Anterior cingulate cortex (tissue), 58 donors: ENCODE data around the gene KIAA1549.
A peak's percentile ranks its signal among the peaks of the same experiment; 100 is the strongest.

Experiments used
- DNase-seq, 58 donors: peaks; one replicate each; lab custom pipeline; 2025; lab: John Stamatoyannopoulos, UW

Gene KIAA1549

DNA sequence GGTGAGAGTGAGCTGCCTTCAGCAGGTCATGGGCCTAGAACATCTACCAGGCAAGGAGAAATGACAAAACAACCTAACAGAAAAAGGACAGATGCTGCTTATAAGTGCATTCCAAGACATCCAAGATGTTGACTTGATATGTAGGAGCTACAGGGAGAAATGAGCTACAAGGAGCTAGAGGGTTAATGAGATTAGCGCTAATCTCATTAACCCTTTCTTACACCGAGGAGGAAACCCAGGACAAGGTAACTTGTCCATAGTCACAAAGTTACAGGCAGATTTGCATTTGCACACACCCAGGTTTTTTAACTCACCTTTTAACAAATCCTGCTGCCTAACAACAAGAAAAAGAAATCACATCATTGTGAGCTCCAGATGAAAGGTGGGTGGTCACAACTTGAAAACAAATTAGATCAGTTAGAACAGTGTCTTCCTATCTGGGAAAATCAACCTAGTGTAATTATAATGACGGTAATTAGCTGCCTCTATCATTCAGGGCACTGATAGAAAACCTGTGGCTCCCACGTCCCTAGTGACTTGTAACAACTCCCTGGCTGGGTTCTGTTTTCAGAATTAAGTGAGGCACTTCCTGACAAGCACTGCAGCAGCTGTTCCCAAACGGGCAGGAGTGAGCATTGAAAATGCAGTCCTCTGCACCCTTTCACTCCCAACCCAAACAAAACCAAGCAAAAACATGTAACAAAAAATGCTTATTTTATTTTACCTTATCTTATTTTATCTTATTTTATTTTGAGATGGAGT is 5.7 kb downstream of the KIAA1549 start:
- DNase-seq: peak in 2 of 58 donors; percentile 3 to 19

DNA sequence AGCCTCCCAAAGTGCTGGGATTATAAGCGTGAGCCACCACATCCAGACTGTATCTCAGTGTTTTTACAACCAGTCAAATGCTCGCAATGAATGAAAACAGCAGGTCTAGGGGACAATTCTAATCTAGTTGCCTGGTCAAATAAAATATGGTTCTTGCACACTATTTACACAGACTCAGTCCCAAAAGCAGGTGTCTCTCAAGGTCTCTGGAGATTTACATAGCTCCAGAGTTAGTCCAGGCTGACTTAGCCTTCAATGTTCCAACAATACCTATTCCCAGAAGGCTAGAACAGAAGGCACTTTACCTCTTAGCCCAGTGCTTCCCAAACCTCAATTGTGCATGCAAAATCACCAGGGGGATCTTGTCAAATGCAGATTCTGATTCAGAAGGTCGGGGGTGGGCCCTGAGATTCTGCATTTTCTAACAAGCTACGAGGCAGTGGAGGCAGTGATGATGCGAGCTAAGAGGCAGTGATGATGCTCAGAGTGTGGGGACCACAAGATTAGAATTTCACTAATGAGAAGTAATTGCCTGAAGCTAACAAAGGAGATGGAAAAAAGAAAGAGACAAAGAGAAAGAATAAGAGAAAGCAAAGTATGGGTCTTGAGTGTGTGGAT is 6.4 kb downstream of the KIAA1549 start:
- no peak for DNase-seq

DNA sequence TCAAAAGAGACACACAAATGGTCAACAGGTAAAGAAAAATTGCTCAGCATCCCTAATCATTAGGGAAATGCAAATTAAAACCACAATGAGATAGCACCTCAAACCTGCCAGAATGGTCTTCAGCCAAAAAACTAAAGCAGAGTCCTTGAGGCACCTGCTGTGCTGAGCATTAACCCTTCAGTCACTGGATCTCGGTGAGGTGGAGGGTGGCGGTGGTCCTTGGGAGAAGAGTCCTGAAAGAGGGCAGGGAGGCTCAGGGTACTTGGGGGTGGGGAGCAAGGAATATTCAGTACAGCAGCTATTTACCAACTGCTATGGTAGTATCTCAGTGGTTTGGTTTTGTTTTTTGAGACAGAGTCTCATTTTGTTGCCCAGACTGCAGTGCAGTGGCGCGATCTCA is 7.1 kb downstream of the KIAA1549 start:
- DNase-seq: no peak

DNA sequence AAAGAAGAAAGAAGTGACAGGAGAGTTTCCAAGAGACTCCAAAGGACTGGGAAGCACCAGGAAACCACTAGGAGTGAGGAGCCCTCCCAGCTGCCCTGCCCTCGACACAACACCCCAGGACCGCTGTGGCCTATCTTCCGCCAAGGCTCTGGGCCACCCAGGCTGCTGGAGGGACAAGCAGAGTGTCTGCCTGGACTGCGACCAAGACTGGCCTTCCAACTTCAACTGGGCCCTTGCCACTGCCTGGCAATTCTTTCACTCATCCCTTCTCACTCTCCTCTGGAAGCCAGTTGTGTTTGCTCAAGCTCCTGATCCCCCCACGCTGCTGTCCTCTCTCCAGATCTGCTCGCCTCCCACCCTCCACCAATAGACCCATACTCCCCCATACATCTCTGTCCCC is 10.2 kb downstream of the KIAA1549 start:
- DNase-seq: peak in 9 of 58 donors; percentile 4 to 48 (median 28)

DNA sequence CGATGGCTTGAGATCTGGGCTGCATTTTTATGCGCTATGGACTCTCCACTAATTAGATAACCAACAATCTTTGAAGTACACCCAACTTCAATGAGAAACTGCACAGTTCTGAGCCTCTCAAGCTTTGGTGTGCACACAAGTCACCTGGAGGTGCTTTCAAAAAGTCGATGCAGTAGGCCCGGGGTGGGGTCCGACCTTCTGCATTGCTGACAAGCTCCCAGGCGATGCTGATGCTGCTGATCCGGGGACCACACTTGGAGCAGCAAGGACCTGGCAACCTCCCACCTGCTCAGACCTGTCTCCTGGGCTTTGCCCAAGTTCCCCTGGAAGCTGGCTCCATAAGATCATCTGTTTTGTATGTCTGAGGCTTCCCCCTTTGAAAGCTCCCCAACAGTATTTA is 10.7 kb downstream of the KIAA1549 start:
- no peak for DNase-seq

DNA sequence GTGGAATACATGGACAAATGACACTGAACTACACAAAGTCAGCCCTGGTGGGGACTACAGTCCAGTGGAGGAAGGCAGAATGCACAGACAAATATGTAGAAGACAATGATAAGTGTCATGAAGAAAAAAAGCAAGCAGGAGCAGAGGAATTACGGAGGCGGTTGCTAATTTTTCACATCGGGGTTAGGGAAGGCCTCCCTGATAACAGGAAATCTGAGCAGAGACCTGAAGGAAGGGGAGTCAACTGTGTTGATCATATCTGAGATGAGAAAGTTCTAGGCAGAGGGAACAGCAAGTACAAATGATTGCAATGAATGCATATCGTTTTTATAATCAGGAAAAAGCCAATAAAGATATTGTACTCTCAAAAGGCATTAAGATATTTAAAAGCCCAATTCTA is 14.0 kb downstream of the KIAA1549 start:
- no peak for DNase-seq

DNA sequence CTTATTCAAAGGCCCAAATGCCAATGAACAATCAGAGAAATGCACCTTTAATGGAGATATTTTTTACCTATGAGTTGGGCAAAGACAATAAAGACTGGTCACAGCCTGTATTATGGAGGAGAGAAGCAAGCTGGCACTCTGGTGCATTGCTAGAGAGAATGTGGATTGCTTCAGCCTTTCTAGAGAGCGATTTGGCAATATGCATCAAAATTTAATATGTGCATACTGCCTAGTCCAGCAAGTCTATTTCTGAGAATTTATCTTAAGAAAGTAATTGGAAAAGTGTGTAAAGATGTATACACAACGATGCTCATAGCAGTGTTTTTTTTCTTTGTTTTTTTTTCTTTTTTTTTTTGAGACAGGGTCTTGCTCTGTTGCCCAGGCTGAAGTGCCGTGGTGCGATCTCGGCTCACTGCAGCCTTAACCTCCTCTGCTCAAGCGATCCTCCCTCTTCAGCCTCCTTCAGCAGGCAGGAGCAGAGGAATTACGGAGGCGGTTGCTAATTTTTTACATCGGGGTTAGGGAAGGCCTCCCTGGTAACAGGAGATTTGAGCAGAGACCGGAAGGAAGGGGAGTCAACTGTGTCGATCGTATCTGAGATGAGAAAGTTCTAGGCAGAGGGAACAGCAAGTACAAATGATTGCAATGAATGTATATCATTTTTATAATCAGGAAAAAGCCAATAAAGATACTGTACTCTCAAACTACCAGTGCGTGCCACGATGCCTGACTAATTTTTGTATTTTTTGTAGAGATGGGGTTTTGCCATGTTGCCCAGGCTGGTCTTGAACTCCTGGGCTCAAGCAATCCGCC is 16.4 kb downstream of the KIAA1549 start:
- no peak for DNase-seq

DNA sequence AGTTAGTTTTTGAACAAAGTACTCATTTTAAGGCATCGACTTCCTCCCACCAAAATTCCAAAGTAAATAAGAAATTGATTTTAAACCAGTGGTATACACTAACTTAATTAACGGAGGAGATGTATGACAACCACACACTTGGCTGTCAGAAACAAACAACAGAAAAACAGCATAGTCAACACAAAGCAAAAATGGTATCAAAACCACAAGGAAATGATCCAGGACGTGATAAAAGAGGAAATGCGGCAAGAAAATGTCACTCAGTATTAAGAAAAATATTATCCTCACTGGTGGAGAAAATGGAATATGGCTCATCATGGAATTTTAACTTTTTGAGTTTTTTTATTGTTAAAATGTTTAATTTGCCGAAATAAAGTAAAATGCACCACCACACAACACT is 17.5 kb downstream of the KIAA1549 start:
- no peak for DNase-seq

DNA sequence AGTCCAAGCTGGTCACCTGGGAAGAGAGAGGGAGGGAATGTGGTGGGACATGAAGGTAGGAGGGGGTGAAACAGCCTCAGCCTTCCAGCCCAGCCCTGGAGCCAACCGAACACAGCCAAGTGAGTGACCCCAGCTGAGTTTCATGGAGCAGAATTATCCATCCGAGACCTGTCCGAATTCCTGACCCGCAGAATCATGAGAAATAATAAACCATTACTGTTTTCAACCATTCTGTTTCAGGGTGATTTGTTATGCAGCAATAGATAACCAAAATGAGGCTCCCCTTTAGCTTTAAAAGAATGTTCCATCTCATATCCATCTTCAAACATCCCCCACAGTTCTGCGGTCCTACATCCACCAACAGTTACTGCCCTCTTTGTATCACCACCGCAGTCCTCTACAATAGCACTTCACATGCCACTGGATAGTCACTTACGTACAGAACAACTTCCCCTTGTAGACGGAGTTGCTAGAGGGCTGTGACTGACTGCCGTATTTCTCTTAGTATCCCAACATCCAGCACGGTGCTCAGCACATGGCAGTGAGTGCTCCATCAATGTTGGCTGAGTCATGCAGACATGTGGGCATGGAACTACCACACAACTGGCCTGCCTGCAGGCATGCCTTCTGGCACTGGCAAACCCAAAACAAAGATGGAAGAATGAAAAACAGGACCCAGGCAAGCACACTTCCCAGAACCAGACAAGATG is 18.5 kb downstream of the KIAA1549 start:
- DNase-seq: no peak

DNA sequence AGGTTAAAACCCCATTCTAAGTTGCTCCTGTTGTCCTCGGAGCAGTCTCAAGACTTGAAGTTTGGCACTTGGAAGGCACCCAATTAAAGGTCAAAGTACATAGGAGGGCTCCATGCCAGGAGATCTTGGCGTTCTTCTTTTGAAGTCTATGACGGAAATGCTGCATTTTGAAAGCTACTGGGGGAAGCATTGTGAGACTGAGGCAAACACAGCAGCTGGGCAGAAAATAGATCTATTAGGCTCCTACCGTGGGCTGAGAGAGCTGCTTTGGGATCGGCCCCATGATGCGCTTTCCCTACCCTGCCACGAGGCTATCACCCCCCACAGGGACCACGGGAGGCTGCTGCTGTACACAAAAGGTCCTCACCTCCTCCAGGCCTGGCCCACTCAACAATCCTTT is 20.0 kb downstream of the KIAA1549 start:
- peak in 3 of 58 donors; percentile 9 to 21 (median 14) for DNase-seq

DNA sequence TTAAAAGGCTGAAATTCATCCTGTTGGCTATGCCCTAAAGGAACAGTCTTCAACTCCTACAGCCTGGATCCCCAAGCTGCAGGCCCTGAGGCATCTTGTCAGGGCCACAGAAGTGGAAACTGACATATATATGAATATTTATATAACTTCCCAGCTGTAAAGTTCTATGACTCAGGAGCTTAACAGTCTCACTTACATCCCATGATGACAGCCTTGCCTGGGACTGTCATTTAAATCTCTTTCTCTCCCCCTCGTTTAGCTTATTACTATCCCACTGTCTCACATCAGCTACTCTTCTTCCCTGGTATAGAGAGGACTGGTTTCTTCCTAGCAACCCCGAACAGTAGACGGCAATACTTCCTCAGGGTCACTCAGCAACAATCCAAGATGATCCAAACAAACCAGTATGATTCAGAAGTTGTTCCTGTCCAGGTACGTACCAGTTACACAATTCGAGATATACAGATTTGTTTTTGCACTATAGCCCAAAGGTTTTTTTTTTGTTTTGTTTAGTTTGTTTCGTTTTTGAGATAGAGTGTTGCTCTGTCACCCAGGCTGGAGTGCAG is 22.7 kb downstream of the KIAA1549 start:
- DNase-seq: peak in 2 of 58 donors; percentile 14 to 33

DNA sequence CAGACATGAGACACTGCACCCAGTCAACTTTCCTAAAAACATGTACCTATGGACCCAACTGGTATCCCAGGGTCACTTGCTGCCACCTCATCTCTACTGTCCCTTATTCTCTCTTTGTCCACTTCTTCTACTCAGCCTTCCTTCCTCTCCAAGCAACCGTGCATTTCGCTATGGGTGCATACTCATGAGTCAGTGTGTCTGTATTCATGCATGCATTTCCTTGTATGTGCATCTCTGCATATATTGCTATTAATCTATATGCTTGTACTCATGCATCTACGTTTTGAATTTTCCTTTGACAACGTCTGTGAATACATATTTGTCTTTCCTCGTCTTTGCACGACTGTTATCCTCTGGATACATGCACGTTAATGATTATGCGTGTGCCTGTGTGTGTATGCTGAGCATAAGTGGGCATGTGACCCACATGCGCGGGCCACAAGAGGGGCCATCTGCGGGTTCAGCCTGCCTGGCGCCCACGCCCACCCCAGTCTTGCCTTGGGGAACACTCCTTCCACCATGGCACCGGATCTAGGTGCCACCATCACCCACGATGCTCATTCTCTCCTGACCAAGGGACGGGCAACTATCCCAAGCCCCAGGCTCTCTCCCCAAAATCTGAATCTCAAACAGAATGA is 23.3 kb downstream of the KIAA1549 start:
- no peak for DNase-seq

DNA sequence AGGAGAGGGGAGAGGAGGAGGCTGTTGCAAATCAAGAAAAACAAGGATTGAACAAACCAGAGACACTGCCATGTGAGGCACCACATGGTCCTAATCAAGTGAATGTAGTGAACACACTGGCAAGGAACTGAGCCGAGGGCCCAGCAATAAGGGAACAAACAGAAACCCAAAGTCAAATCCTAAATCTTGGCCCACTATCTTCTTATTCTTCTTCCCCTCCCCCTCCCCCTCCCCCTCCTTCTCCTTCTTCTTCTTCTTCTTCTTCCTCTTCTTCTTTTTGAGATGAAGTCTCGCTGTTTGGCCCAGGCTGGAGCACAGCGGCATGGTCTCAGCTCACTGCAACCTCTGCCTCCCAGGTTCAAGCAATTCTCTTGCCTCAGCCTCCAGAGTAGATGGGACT is 24.0 kb downstream of the KIAA1549 start:
- no peak for DNase-seq

DNA sequence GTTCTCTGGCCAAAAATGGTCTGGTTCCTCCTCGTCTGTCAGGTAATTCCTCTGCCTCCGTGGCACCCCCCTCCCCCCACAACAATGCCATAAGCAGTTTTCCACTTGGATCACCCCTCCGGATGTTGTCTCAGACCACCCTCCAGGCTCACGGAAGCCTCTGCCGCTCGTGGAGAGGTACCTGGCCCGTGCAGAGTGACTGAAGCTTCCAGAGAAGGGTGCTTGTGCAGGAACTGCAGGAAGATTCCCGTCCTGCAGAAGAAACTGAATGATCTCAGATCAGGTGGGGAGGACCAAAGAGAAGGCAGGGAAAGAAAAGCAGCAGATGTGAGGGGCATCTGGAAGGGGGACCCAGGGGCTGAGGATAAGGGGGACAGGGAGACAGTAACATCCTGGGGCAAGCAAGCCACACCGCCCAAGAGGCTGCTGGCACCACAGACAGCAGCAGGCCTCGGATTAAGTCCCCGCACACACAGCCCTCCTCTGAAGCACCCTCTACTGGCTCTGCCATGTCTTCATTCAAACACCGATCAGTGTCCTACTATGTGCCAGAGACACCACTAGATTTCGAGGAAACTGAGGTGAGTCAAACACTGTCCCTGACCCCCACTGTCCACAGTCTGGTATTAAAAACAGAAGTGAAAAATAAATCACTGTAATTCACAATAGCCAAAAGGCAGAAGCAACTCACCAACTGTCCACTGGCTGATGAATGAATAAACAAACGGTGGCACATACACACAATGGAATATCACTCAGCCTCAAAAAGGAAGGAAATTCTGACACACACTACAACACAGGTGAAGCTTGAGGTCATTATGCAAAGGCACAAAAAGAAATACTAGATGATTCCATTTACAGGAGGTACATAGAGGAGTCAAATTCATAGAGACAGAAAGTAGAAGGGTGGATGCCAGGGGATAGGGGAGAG is 26.4 kb downstream of the KIAA1549 start:
- no peak for DNase-seq

DNA sequence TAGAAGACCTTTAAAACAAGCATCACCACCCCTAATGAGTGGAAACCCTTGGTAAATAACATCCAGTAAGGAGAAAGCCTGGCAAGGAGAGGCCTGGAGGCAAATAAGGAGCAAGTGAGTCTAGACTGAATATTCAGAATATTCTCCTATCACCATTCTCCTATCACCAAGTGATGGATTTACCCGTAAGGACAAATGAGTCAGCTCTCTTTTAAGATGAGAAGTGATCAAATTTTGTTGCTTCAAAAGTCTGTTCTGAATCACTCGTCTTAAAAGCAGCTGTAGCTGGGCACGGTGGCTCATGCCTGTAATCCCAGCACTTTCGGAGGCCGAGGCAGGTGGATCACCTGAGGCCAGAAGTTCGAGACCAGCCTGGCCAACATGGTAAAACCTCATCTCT is 28.4 kb downstream of the KIAA1549 start:
- DNase-seq: peak in 1 of 58 donors; percentile 5

DNA sequence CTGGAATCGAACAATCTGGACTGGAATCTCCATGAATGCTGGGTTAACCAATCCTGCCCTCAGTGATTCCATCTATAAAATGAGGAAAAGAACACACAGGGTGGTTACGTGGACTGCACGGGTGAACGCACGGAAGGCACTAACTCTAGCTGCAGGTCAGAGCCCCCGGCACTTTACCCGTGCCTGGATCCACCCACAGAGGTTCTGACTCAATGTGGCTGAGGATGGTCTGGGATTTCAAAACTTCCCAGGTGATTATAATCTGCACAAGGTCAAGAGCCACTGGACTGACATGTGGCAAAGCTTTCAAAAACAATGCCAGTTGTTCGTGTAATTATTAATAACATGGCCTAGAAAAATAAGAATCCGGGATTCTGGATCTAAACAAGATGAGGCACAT is 29.2 kb downstream of the KIAA1549 start:
- no peak for DNase-seq

DNA sequence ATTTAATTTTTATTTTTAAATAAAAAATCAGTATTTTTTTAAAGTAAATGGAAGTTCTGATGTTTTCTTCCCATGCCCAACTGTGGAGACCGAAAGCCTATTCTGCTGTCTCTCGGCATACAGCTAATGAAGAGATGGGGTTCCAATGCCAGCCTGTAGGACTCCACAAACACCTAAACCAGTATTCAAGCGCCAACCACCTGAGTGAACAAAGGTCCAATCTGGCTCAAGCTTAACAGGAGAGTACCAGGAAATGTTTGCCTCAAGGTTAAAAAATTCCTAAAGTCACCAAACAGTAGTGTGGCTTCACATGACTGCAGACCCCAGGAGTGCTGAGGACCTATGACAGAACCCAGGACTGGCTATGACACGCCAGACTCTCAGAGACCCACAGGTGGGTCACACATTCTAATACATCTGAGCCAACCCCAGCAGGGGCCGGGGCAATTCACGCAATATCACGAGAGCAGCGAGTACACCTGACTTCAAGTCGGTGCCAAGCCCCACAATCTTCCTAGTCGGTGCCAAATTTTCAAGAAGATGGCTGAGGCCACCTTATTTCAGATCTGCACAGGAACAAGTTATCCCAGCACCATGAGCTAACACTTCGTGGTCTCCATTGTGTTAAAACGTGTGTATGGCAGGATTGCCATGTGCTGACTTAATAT is 31.6 kb downstream of the KIAA1549 start:
- DNase-seq: no peak

DNA sequence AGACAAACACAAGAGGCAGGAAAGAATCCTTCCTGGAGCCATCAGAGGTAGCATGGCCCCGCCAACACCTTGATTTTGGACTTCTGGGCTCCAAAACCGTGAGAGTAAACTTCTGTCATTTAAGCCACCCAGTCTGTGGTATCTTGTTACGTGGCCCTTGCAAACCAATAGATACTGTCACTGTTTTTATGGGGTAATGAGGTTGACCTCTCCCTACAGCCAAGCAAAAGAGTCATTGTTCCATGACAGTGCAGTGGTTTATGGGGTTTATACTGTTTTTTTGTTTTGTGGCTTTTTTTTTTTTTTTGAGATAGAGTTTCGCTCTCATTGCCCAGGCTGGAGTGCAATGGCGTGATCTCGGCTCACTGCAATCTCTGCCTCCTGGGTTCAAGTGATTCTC is 32.8 kb downstream of the KIAA1549 start:
- DNase-seq: no peak
